BE2C (cell line): ENCODE results near the gene SIGLEC9.

Experiments used
- DNase-seq: peaks from one replicate; pipeline ENCODE4 v3.0.0-alpha.2; 2020
- H3K27me3 ChIP-seq: fragments of 250-450 bp; sonication (Bioruptor Pico); 2 replicates; pipeline ENCODE4 v1.5.1; 2020; ENCODE audit warnings: mild to moderate bottlenecking
- H3K36me3 ChIP-seq: fragments of 250-450 bp; sonication (Bioruptor Pico); 2 replicates; pipeline ENCODE4 v1.5.1; 2020; ENCODE audit warnings: mild to moderate bottlenecking
- H3K4me1 ChIP-seq: fragments of 250-450 bp; sonication (Bioruptor Pico); 2 replicates; pipeline ENCODE4 v1.5.1; 2020
- H3K4me3 ChIP-seq: 2 replicates; pipeline ENCODE4 v1.5.1; 2011; ENCODE audit warnings: low read depth, low read length
- H3K9me3 ChIP-seq: fragments of 250-450 bp; sonication (Bioruptor Pico); 2 replicates; pipeline ENCODE4 v1.5.1; 2020
- CTCF ChIP-seq: IDR thresholded peaks from 2 replicates; pipeline ENCODE4 v1.5.1; 2012; ENCODE audit warnings: mild to moderate bottlenecking, low read depth, low read length

The SIGLEC9 gene

GRCh38 chr19:51122112-51122981, 2.4 kb upstream of the SIGLEC9 start:
- DNase-seq: no peak
- no peaks in the 10 kb centered on the region for H3K4me1 ChIP-seq
- no peaks in the 10 kb centered on the region for H3K9me3 ChIP-seq
- H3K27me3 ChIP-seq: peaks cover 36% of the 10 kb centered on the region
- no peaks in the 10 kb centered on the region for H3K36me3 ChIP-seq
- no peak for TF ChIP-seq CTCF
- H3K4me3 ChIP-seq: no peak overlapping the region

GRCh38 chr19:51123381-51123800, 1.3 kb upstream of the SIGLEC9 start:
- H3K4me1 ChIP-seq: no peaks in the 10 kb centered on the region
- DNase-seq: no peak

GRCh38 chr19:51123802-51124201, 904 bp upstream of the SIGLEC9 start:
- no peaks in the 10 kb centered on the region for H3K4me1 ChIP-seq
- no peak for DNase-seq
- no peak overlapping the region for H3K4me3 ChIP-seq

More at GRCh38 chr19:51123381-51123800, 1.3 kb upstream of the SIGLEC9 start:
- no peak for TF ChIP-seq CTCF
- H3K27me3 ChIP-seq: peaks cover 34% of the 10 kb centered on the region
- no peaks in the 10 kb centered on the region for H3K9me3 ChIP-seq
- no peak overlapping the region for H3K4me3 ChIP-seq
- no peaks in the 10 kb centered on the region for H3K36me3 ChIP-seq

GRCh38 chr19:51124216-51124615, 490 bp upstream of the SIGLEC9 start:
- H3K4me1 ChIP-seq: no peaks in the 10 kb centered on the region
- no peak for TF ChIP-seq CTCF
- H3K27me3 ChIP-seq: peaks cover 38% of the 10 kb centered on the region
- no peaks in the 10 kb centered on the region for H3K36me3 ChIP-seq
- H3K9me3 ChIP-seq: no peaks in the 10 kb centered on the region
- no peak overlapping the region for H3K4me3 ChIP-seq
- no peak for DNase-seq

More at GRCh38 chr19:51123802-51124201, 904 bp upstream of the SIGLEC9 start:
- no peaks in the 10 kb centered on the region for H3K9me3 ChIP-seq
- H3K27me3 ChIP-seq: peaks cover 37% of the 10 kb centered on the region
- no peaks in the 10 kb centered on the region for H3K36me3 ChIP-seq
- no peak for TF ChIP-seq CTCF

- Histone ChIP-seq H3K4me1 (no peaks in the 10 kb centered on the region), H3K9me3 (no peaks in the 10 kb centered on the region), H3K27me3 (peaks cover 42% of the 10 kb centered on the region), H3K36me3 (no peaks in the 10 kb centered on the region), H3K4me3 (no peak overlapping the region)
- TF ChIP-seq CTCF: no peak
- no peak for DNase-seq
These were observed 842 bp downstream of the SIGLEC9 start for GRCh38 chr19:51125421-51126075.

- Histone ChIP-seq H3K9me3 (no peaks in the 10 kb centered on the region), H3K27me3 (peaks cover 47% of the 10 kb centered on the region), H3K4me3 (no peak overlapping the region), H3K4me1 (no peaks in the 10 kb centered on the region), H3K36me3 (no peaks in the 10 kb centered on the region)
- no peak for DNase-seq
- TF ChIP-seq CTCF: no peak
These were observed 2.3 kb downstream of the SIGLEC9 start for GRCh38 chr19:51127032-51127431.
